MM.1S (cell line): ENCODE measurements around the gene BBS1.

ENCODE experiments used
- EZH2 ChIP-seq: fragments of 300-600 bp; sonication (generic); optimal IDR thresholded peaks from 2 replicates; pipeline ENCODE3; 2017; ENCODE audit warnings: low read depth, mild to moderate bottlenecking, antibody characterized with exemption, low read length, mixed read lengths
- EZH2phosphoT487 ChIP-seq: fragments of 300-600 bp; sonication (generic); IDR thresholded peaks from 2 replicates; pipeline ENCODE4 v1.6.1; 2018; ENCODE audit warnings: antibody characterized with exemption, low read length
- TF ChIP-seq, protein P1 (sequence below): fragments of 300-600 bp; sonication (generic); IDR thresholded peaks from 2 replicates; pipeline ENCODE4 v1.5.1; 2016; ENCODE audit warnings: antibody characterized with exemption, low read length, mixed read lengths

DNA sequence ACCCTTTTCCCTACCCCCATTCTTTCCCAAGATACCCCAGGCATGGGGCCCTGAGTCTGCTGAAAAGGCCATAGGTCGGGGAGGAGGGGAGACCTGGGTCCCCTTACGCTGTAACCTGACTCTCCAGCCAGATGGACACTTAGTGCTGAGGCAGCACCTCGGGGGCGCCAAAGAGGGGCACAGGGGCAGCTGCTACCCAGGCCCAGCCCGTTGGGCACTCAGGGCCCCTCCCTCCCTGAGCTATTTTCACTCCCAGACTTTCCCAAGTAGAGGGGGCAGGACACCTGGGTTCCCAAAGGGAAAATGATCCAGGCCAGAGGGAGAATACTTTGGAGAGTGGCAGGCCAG lies 37.2 kb downstream of the BBS1 start:
- TF ChIP-seq, protein P1, sequence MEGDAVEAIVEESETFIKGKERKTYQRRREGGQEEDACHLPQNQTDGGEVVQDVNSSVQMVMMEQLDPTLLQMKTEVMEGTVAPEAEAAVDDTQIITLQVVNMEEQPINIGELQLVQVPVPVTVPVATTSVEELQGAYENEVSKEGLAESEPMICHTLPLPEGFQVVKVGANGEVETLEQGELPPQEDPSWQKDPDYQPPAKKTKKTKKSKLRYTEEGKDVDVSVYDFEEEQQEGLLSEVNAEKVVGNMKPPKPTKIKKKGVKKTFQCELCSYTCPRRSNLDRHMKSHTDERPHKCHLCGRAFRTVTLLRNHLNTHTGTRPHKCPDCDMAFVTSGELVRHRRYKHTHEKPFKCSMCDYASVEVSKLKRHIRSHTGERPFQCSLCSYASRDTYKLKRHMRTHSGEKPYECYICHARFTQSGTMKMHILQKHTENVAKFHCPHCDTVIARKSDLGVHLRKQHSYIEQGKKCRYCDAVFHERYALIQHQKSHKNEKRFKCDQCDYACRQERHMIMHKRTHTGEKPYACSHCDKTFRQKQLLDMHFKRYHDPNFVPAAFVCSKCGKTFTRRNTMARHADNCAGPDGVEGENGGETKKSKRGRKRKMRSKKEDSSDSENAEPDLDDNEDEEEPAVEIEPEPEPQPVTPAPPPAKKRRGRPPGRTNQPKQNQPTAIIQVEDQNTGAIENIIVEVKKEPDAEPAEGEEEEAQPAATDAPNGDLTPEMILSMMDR: no peak
- no peak for TF ChIP-seq EZH2phosphoT487
- TF ChIP-seq EZH2: no peak
